ENCODE data around the gene SYNDIG1.

DNA sequence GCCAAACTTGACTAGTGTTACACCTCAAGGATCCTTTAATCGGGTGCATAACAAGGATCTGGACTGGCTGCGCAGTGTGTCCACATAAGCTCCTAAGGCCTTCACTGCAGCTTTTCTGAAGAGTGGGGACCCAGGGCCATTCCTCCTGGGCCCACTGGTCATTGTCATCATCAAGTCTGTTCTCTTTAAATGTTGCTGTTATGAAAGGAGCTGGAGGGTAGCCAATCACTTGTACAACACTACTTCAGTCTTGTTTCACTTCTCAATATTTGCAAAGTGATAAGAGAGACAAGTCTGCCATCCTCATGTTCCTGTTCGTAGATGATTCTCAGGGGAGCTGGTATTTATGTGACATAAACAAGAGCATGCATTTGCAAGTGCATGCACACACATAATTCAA is 149.8 kb downstream of the SYNDIG1 start:
- no peak for TF ChIP-seq CTCF (IDR thresholded peaks at IDR 0.05)
- TF ChIP-seq POLR2A (IDR thresholded peaks at IDR 0.05), result no peak
- no peak for TF ChIP-seq POLR2AphosphoS5 (IDR thresholded peaks at IDR 0.05)
- TF ChIP-seq EP300 (IDR thresholded peaks at IDR 0.05; ENCODE audit: low read depth), result no peak

All from transverse colon (tissue), 4 donors.